HUES64 (cell line): ENCODE data around the gene RNF214.
"Not testable (repeated sequence)": the region's sequence is repeated elsewhere in the genome, so short reads cannot be mapped to it uniquely, and the experiment has no call there.

Experiments used
- H3K27ac ChIP-seq: 2 replicates; pipeline ENCODE4 v1.7.0; 2013; ENCODE audit warnings: low read depth, low read length, inconsistent platforms
- H3K27me3 ChIP-seq: 2 replicates; pipeline ENCODE4 v1.6.1; 2013; ENCODE audit warnings: mild to moderate bottlenecking, low read length; ENCODE audit not compliant: insufficient read depth
- H3K36me3 ChIP-seq: 2 replicates; pipeline ENCODE4 v1.6.1; 2013; ENCODE audit warnings: mild to moderate bottlenecking, low read length; ENCODE audit not compliant: insufficient read depth
- H3K4me1 ChIP-seq: 2 replicates; pipeline ENCODE4 v1.6.1; 2013; ENCODE audit warnings: mild to moderate bottlenecking, low read length, moderate library complexity; ENCODE audit not compliant: insufficient read depth
- H3K4me3 ChIP-seq: 2 replicates; pipeline ENCODE4 v1.5.1; 2013; ENCODE audit warnings: mild to moderate bottlenecking, low read length, moderate library complexity
- H3K9ac ChIP-seq: 2 replicates; pipeline ENCODE4 v1.6.1; 2013; ENCODE audit warnings: mild to moderate bottlenecking, low read depth, low read length
- H3K9me3 ChIP-seq: 2 replicates; pipeline ENCODE4 v1.6.1; 2013; ENCODE audit warnings: low read depth, low read length; ENCODE audit not compliant: insufficient read depth
- WGBS: fragments of 150-250, 120-280 bp; methylation state at CpG from one replicate; pipeline ENCODE4 v1.1.7; 2013; ENCODE audit warnings: missing lambda C conversion rate; 5-methylcytosine and 5-hydroxymethylcytosine counted together

The RNF214 gene

GRCh38 chr11:117313091-117313490, 80.6 kb downstream of the RNF214 start:
- no peak overlapping the region for H3K4me3 ChIP-seq
- 94% methylated on average over 5 of the region's 5 CpGs for WGBS
- H3K9me3 ChIP-seq: no peaks in the 10 kb centered on the region
- no peak overlapping the region for H3K27ac ChIP-seq
- no peak overlapping the region for H3K9ac ChIP-seq
- H3K36me3 ChIP-seq: no peaks in the 10 kb centered on the region
- peaks cover 3% of the 10 kb centered on the region; the same call in 1 of the 2 replicates for H3K4me1 ChIP-seq
- peaks cover 5% of the 10 kb centered on the region for H3K27me3 ChIP-seq

- Histone ChIP-seq H3K9me3 (no peaks in the 10 kb centered on the region), H3K4me1 (peaks cover 3% of the 10 kb centered on the region; the same call in 1 of the 2 replicates), H3K36me3 (no peaks in the 10 kb centered on the region), H3K9ac (no peak overlapping the region), H3K27ac (no peak overlapping the region), H3K4me3 (peak overlapping the region; percentile 61; the same call in 1 of the 2 replicates), H3K27me3 (peaks cover 5% of the 10 kb centered on the region)
- WGBS: 78% methylated on average over 14 of the region's 14 CpGs
These were observed 81.6 kb downstream of the RNF214 start for GRCh38 chr11:117313828-117314768.

DNA sequence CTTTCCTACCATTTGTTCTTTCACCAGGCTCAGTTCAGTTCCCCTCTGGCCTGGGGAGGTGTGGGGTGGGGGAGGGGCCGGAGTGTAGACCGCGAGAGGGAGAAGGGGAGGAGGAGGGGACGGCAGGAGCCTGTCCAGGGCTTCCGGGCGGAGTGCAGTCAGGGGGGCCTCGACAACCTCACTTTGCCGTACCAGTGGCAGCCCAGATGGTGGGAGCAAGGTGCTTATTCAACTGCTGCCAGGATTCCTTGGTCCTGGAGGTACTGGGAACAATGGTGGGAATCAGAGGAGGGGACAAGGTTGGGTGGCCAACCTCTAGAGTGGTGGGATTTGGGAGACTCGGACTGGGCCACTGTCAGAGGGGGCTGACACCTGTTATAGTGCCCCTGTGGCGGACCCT, 82.4 kb downstream of the RNF214 start:
- H3K9me3 ChIP-seq: no peaks in the 10 kb centered on the region
- 21% methylated on average over 10 of the region's 10 CpGs for WGBS
- H3K27ac ChIP-seq: no peak overlapping the region
- H3K36me3 ChIP-seq: no peaks in the 10 kb centered on the region
- H3K9ac ChIP-seq: no peak overlapping the region
- peak overlapping the region; percentile 61 for H3K4me3 ChIP-seq
- peaks cover 3% of the 10 kb centered on the region; the same call in 1 of the 2 replicates for H3K4me1 ChIP-seq
- peaks cover 5% of the 10 kb centered on the region for H3K27me3 ChIP-seq

GRCh38 chr11:117315285-117316196, 83.1 kb downstream of the RNF214 start:
- H3K36me3 ChIP-seq: no peaks in the 10 kb centered on the region
- no peaks in the 10 kb centered on the region for H3K9me3 ChIP-seq
- H3K27ac ChIP-seq: no peak overlapping the region
- H3K4me1 ChIP-seq: peaks cover 3% of the 10 kb centered on the region; the same call in 1 of the 2 replicates
- H3K27me3 ChIP-seq: peaks cover 5% of the 10 kb centered on the region
- 0 out of 2 replicates have a peak overlapping the region, but pooled peaks have one; percentile 10 for H3K9ac ChIP-seq
- H3K4me3 ChIP-seq: peak overlapping the region; percentile 61
- 3% methylated on average over 62 of the region's 62 CpGs for WGBS

GRCh38 chr11:117316197-117316961, 83.9 kb downstream of the RNF214 start, which contains the start of gene BACE1:
Gene BACE1, minus strand, starts transcription at chr11:117316256. Its CDS starts 461 bp downstream, at chr11:117315795.
- H3K9ac ChIP-seq: peak within 1 kb of the TSS; percentile 10; the same call in 1 of the 2 replicates
- peaks cover 3% of the 10 kb centered on the region; the same call in 1 of the 2 replicates for H3K4me1 ChIP-seq
- H3K4me3 ChIP-seq: peak within 1 kb of the TSS; percentile 61
- H3K27me3 ChIP-seq: peaks cover 5% of the 10 kb centered on the region
- no peaks in the 10 kb centered on the region for H3K36me3 ChIP-seq
- H3K27ac ChIP-seq: no peak within 1 kb of the TSS
- no peaks in the 10 kb centered on the region for H3K9me3 ChIP-seq
- 14% methylated on average over 29 of the region's 29 CpGs for whole genome bisulfite sequencing

DNA sequence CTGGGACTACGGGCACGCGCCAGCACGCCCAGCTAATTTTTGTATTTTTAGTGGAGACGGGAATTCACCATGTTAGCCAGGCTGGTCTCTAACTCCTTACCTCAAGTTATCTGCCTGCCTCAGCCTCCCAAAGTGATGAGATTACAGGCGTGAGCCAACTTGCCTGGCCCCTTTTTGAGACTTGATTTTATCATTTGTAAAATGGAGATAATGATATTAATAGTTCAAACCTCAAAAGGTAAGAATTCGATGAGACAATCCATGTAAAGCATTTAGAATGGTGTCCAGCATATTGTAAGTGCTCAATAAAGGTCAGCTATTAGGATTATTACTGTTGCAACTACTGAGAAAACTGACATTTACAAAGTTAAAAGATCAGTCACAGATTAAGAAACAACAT, 86.3 kb downstream of the RNF214 start:
- Histone ChIP-seq H3K27me3 (peaks cover 5% of the 10 kb centered on the region), H3K9ac (no peak overlapping the region), H3K4me3 (no peak overlapping the region), H3K36me3 (no peaks in the 10 kb centered on the region), H3K4me1 (peaks cover 3% of the 10 kb centered on the region; the same call in 1 of the 2 replicates), H3K9me3 (no peaks in the 10 kb centered on the region), H3K27ac (no peak overlapping the region)
- 98% methylated on average over 7 of the region's 7 CpGs for WGBS

DNA sequence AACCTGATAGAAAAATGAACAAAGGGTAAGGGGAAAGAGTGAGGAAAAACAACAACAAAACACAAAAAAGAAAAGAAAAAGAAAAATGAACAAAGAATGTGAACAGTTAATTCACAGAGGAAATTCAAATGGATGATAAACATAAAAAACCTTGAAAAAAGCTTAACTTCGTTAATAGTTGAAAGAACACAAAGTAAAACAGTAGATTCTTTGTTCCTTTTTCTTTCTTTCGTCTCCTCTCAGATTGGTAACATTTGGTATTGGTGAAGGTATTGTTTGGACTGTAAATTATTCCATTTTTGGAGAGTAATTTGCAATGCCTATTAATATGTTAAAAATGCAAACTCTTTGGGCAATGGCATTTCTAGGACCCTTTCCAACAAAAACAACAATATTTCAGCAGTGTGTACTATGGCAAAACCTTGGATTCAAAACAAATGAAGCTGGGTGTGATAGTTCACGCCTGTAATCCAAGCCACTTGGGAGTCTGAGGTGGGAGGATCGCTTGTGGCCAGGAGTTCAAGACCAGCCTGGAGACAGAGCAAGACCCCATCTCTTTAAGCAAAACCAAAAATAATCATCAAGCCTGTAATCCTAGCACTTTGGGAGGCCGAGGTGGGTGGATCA, 86.9 kb downstream of the RNF214 start:
- WGBS: 86% methylated on average over 5 of the region's 5 CpGs
- Histone ChIP-seq H3K4me3 (no peak overlapping the region), H3K36me3 (no peaks in the 10 kb centered on the region), H3K27ac (no peak overlapping the region), H3K4me1 (peaks cover 2% of the 10 kb centered on the region; the same call in 1 of the 2 replicates), H3K9ac (no peak overlapping the region), H3K27me3 (peaks cover 5% of the 10 kb centered on the region), H3K9me3 (no peaks in the 10 kb centered on the region)

GRCh38 chr11:117327255-117327566, 94.7 kb downstream of the RNF214 start:
- not testable (repeated sequence) for H3K9me3 ChIP-seq, H3K27ac ChIP-seq, H3K36me3 ChIP-seq, H3K27me3 ChIP-seq, H3K9ac ChIP-seq, H3K4me1 ChIP-seq
- WGBS: 35% methylated on average over 3 of the region's 5 CpGs
- peak overlapping the region; percentile 81 for H3K4me3 ChIP-seq

DNA sequence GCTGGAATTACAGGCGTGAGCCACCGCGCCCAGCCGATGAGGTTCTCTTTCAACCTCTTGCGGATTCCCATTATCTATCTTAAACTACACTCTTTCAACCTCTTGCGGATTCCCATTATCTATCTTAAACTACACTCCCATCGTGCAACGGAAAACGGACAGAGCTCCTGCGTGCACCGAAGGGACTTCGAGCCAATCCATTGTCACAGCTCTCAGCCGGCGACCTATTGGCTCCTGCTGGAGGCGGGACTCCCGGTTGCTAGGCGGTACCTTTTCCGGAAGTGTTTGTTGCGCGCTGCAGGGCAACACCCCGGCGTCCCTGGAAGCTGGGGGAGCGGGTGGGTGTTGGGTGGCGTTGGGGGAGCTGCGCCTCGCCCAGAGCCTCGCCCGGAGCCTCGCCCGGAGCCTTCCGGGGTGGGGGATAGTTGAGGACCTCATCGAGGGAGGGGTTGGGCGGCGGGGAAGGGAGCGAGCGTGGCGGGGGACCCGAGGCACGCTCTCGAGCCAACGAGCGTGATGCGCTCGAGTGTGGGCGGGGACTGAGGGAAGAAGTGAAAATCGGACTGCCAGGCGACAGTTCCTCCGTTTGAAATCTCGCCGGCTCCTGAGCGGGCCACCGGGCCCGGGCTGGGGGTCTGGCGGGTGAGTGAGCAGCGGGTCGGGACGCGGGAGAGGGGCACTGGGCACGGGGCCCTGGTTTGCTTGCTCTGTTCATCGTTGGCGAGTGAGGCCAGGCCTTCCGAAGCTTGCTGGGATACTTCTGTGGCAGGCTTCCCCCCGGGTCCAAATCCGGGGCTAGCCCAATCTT, 95.3 kb downstream of the RNF214 start, which contains the start of gene CEP164:
TSS of gene CEP164 (plus strand) at position 288 of the 808 bp plus-strand sequence. CDS start 10,733 bp downstream, outside the sequence.
- Histone ChIP-seq H3K36me3 (no peaks in the 10 kb centered on the region), H3K27me3 (peaks cover 5% of the 10 kb centered on the region; the same call in 1 of the 2 replicates), H3K4me3 (peak within 1 kb of the TSS; percentile 81), H3K4me1 (peaks cover 6% of the 10 kb centered on the region; the same call in 1 of the 2 replicates), H3K27ac (0 out of 2 replicates have a peak within 1 kb of the TSS, but pooled peaks have one; percentile 50), H3K9ac (peak within 1 kb of the TSS; percentile 77), H3K9me3 (no peaks in the 10 kb centered on the region)
- under 1% methylated on average over 64 of the region's 64 CpGs for WGBS
